Testis (tissue), 5 donors: ENCODE data around the gene NFE2. TPM values are rescaled to one million over a fixed set of nuclear protein-coding genes. Genes with fewer than 3 reads are reported as not detected.

ENCODE experiments used
- DNase-seq: peaks from one replicate; pipeline ENCODE4 v3.0.0-alpha.2; 2019
- H3K27ac ChIP-seq, 2 donors: fragments of 200-600 bp; sonication (generic); one replicate each; pipeline ENCODE4 v1.5.1; 2019
- H3K27me3 ChIP-seq: fragments of 200-600 bp; sonication (generic); one replicate; pipeline ENCODE4 v1.5.1; 2019
- H3K36me3 ChIP-seq: fragments of 200-600 bp; sonication (generic); one replicate; pipeline ENCODE4 v1.5.1; 2017; ENCODE audit warnings: low read depth; ENCODE audit errors: missing control alignments
- H3K4me1 ChIP-seq: fragments of 200-600 bp; sonication (generic); one replicate; pipeline ENCODE4 v1.5.1; 2019
- H3K4me3 ChIP-seq, 2 donors: fragments of 200-600 bp; sonication (generic); one replicate each; pipeline ENCODE4 v1.5.1; 2017 to 2019
- H3K9me3 ChIP-seq: fragments of 200-600 bp; sonication (generic); one replicate; pipeline ENCODE4 v1.5.1; 2017
- POLR2A ChIP-seq: fragments of 450-650 bp; IDR thresholded peaks from one replicate; pipeline ENCODE4 v1.6.1; 2017; ENCODE audit warnings: antibody characterized with exemption, mild to moderate bottlenecking, moderate library complexity
- WGBS, 2 donors: methylation state at CpG; one replicate each; pipeline ENCODE4 v1.1.5; 2018; 5-methylcytosine and 5-hydroxymethylcytosine counted together
- intact Hi-C: fragments of 100-400 bp; cut with DNase I; formaldehyde crosslinking; loops from one replicate; pipeline ENCODE4 v1.15.1; 2023; ENCODE audit warnings: low total_unique reads
- long read RNA-seq, 2 donors: transcript quantifications; one replicate each; lab custom pipeline, GENCODE V29; 2026
- polyA plus RNA-seq: library from polyadenylated mRNA; stranded (reverse); fragments of 350-450 nt; fragmentation: Illumina TruSeq; extraction: RNeasy Lipid Tissue Mini Kit (QIAGEN cat#74804); gene quantifications from one replicate; pipeline ENCODE4 v1.2.3, GENCODE V29; 2014; ENCODE audit warnings: low read depth, low replicate concordance; ENCODE audit not compliant: insufficient read depth
- total RNA-seq, 2 donors: library from RNA; depleted of rRNA; stranded (reverse); fragments of >200 nt; gene quantifications; one replicate each; pipeline ENCODE4 v1.2.3, GENCODE V29; 2016
- TF ChIP-seq, protein P1 (sequence below), 3 experiments: fragments of 450-650 bp in 2 of 3; fragments of 200-600 bp in 1 of 3; sonication (generic) in 1 of 3; IDR thresholded peaks; one replicate each; pipeline ENCODE4 v1.5.1; 2016 to 2019; ENCODE audit warnings: antibody characterized with exemption in 3 of 3, mild to moderate bottlenecking in 2 of 3, moderate library complexity in 1 of 3

NFE2 gene
- total RNA-seq (1 to 10 TPM in 1 of 2 donors, under 1 TPM in 1; 0.94 to 1.9 TPM), polyA plus RNA-seq (2.6 TPM)
- long read RNA-seq, donor 1, partial matches to known transcripts: 0 of 1 reads
- long read RNA-seq, donor 1, other reads (novel, unspliced or antisense): 0 of 1 reads
- long read RNA-seq, donor 2, partial matches to known transcripts: 0 of 1 reads
- long read RNA-seq, donor 2, other reads (novel, unspliced or antisense): 0 of 1 reads

DNA sequence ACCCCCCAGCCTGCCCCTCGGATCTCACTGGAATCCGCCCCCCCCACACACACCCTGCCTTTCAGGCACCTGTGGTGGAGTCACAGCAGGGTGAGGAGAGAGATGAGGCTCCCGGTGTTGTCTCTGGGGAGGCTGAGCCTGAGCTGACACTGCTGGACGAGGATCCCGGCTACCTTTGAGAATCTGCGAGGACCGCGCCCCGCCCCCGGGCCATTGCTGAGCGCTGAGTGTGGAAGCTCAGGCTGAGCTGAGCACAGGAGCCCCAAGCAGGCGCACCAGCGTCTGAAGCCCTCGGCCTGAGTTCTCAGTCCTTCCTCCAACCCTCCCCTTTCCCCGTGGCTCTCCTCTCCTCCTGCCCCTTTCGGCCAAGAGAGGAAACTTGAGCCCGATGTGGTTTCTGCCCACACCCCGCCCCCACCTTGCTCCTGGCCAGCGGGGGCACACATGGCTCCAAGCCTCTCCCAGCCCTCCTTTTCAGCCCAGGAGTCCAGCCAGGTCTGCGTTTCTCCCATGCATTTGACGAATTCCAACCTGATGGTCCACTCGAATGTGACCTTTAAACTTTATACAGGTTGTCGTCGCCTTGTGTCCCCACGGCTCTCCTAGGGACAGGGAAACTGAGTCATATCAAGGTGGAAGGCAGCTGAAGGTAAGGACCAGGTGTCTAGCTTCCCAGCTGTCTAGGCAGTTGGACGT is at the start of gene NFE2:
TSS of gene NFE2 (minus strand) at position 284 of the 696 bp plus-strand sequence. CDS start 5,767 bp downstream, outside the sequence.
- H3K27ac ChIP-seq: no peak within 1 kb of the TSS
- 6 to 12% methylated on average over 17 to 26 of the region's 26 CpGs for WGBS, 2 donors
- peak within 1 kb of the TSS in 1 of 2 donors; percentile 4 for H3K4me3 ChIP-seq
- no peaks in the 10 kb centered on the region for H3K36me3 ChIP-seq
- H3K9me3 ChIP-seq: no peaks in the 10 kb centered on the region
- intact Hi-C loops: no loop called here
- no peaks in the 10 kb centered on the region for H3K4me1 ChIP-seq
- peak; percentile 45 for DNase-seq
- TF ChIP-seq, protein P1, sequence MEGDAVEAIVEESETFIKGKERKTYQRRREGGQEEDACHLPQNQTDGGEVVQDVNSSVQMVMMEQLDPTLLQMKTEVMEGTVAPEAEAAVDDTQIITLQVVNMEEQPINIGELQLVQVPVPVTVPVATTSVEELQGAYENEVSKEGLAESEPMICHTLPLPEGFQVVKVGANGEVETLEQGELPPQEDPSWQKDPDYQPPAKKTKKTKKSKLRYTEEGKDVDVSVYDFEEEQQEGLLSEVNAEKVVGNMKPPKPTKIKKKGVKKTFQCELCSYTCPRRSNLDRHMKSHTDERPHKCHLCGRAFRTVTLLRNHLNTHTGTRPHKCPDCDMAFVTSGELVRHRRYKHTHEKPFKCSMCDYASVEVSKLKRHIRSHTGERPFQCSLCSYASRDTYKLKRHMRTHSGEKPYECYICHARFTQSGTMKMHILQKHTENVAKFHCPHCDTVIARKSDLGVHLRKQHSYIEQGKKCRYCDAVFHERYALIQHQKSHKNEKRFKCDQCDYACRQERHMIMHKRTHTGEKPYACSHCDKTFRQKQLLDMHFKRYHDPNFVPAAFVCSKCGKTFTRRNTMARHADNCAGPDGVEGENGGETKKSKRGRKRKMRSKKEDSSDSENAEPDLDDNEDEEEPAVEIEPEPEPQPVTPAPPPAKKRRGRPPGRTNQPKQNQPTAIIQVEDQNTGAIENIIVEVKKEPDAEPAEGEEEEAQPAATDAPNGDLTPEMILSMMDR (IDR thresholded peaks at IDR 0.05): no peak
- no peak for TF ChIP-seq POLR2A
- H3K27me3 ChIP-seq: no peaks in the 10 kb centered on the region

DNA sequence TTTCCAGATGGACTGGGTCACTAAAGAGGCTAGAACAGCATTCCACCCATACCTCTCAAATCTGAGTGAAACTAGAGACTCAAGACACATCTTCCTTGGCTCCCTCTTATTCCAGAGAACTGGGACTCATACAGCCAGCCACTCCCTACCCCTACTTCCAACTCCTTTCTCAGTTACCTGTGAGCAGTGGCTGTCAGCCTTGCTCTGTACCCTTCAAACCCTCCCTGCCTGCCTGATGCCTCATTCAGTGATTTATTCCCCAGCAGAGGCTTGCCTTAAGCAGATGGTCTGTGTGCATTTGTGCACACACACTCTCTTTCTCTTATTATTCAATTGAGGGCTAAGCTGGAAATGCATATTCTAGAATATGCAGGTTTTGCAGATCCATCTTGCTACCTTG is 48.9 kb upstream of the NFE2 start:
- intact Hi-C loops: no loop called here
- TF ChIP-seq, protein P1 (IDR thresholded peaks at IDR 0.05): no peak
- no peak for TF ChIP-seq POLR2A
- H3K36me3 ChIP-seq: no peaks in the 10 kb centered on the region

DNA sequence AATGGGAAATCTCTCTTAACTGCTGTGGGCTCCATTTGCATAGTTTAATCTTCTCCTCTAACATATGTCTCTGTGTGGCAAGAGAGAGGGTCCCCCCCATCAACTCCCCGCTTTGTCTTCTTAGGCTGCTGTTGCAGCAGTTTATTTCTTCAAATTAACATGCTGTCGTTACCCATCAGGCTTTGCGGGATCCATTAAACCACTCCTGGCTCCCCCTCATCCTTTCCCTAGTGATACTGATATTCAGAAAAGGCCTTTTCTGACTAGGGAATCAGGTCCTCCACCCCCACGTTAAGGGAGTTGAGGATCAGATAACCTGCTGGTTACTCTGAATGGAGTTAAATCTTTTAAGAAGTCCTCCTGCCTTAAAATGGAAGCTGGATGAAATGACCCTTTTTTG is 48.2 kb upstream of the NFE2 start:
- Histone ChIP-seq H3K4me1 (peaks cover 30% of the 10 kb centered on the region), H3K4me3 (no peak overlapping the region), H3K27ac (no peak overlapping the region), H3K36me3 (no peaks in the 10 kb centered on the region), H3K9me3 (no peaks in the 10 kb centered on the region), H3K27me3 (no peaks in the 10 kb centered on the region)
- no peak for TF ChIP-seq POLR2A
- intact Hi-C loops: no loop called here
- no peak for DNase-seq
- 77 to 78% methylated on average over 4 of the region's 4 CpGs for WGBS, 2 donors

More for the DNA sequence above, 48.9 kb upstream of the NFE2 start:
- no peak overlapping the region for H3K4me3 ChIP-seq
- peaks cover 30% of the 10 kb centered on the region for H3K4me1 ChIP-seq
- no peak overlapping the region for H3K27ac ChIP-seq
- no peaks in the 10 kb centered on the region for H3K27me3 ChIP-seq
- no peak for DNase-seq
- H3K9me3 ChIP-seq: no peaks in the 10 kb centered on the region

DNA sequence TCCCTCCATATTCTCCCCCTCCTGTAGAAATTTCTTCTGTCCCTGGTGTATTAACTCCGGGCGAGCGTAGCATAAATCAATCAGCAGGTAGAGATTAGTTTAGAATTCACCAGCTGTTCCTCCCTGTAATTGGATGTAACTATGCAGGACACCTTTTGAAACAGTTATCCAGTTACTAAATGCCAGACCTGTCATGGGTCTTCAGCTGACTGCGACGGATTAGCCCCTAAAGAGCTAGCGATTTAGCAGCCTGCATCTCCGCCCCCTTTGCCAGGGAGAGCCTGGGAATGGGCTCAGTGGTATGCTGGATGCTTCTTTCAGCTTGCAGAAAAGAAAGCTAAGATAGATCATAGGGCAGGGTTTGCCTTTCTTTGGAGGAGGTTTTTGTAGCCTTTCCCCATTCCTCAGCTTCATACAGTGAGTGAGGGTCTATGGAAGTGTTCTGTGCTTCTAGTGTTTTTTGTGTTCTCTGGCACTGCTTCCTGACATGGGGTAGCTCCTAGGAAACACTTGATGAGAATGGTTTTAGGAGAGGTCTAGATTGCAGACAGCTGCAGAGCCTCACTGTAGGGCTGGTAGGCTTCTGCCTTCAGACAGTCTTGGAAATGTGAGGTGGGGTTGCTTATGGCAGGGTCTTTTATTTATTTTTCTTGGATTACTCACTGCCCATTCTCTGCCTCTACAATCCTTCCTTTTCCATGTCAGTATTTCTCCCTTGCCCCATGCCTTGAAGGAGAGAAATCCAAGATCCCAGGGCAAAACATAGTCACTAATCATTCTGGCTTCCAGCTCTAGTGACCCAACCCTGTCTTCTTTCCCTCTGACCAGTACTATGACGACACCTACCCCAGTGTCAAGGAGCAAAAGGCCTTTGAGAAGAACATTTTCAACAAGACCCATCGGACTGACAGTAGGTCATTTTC is 40.8 kb upstream of the NFE2 start:
- no peaks in the 10 kb centered on the region for H3K36me3 ChIP-seq
- TF ChIP-seq POLR2A: no peak
- TF ChIP-seq, protein P1 (IDR thresholded peaks at IDR 0.05): no peak
- intact Hi-C loops: no loop called here
- H3K9me3 ChIP-seq: no peaks in the 10 kb centered on the region
- H3K27ac ChIP-seq: no peak overlapping the region
- peaks cover 30% of the 10 kb centered on the region for H3K4me1 ChIP-seq
- WGBS, 2 donors: 81 to 94% methylated on average over 9 of the region's 9 CpGs
- DNase-seq: no peak
- no peak overlapping the region for H3K4me3 ChIP-seq
- no peaks in the 10 kb centered on the region for H3K27me3 ChIP-seq

DNA sequence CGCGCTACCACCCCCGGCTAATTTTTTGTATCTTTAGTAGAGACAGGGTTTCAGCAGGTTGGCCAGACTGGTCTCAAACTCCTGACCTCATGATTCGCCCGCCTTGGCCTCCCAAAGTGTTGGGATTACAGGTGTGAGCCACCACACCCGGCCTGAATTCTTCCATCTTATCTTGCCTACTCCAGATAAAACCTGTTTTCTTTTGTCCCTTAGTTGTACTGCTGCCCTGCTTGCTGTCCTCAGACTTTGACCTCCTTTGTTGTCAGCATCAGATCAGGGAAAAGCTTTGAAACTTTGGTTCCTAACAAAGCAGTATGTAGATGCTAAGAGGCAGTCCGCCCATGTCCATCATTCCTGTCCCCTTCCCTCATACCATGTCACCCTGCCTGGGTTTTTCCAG is 40.0 kb upstream of the NFE2 start:
- WGBS, 2 donors: 68 to 78% methylated on average over 7 of the region's 7 CpGs
- Histone ChIP-seq H3K9me3 (no peaks in the 10 kb centered on the region), H3K4me3 (no peak overlapping the region), H3K27ac (no peak overlapping the region), H3K36me3 (no peaks in the 10 kb centered on the region), H3K27me3 (no peaks in the 10 kb centered on the region), H3K4me1 (peaks cover 36% of the 10 kb centered on the region)
- no peak for DNase-seq
- no peak for TF ChIP-seq POLR2A
- TF ChIP-seq, protein P1 (IDR thresholded peaks at IDR 0.05): no peak
- intact Hi-C loops: no loop called here
